SK-N-SH treated with all-trans-retinoic acid at 6 μM for 48 hours (cell line): Measurements from ENCODE around the gene LRMDA.

ENCODE experiments used
- CREB5 ChIP-seq: fragments of 250-450 bp; sonication (Bioruptor Pico); IDR thresholded peaks from 2 replicates; pipeline ENCODE4 v1.5.1; 2020; ENCODE audit warnings: low read depth, mild to moderate bottlenecking, moderate library complexity
- RARB ChIP-seq: fragments of 250-450 bp; sonication (Bioruptor Pico); IDR thresholded peaks from 2 replicates; pipeline ENCODE4 v1.8.0; 2021; ENCODE audit warnings: mild to moderate bottlenecking, moderate library complexity
- TSHZ2 ChIP-seq: fragments of 250-450 bp; sonication (Bioruptor Pico); IDR thresholded peaks from 2 replicates; pipeline ENCODE4 v1.5.0; 2020; ENCODE audit warnings: mild to moderate bottlenecking, moderate library complexity
- TF ChIP-seq, protein P1 (sequence below): fragments of 250-450 bp; sonication (Bioruptor Pico); IDR thresholded peaks from 2 replicates; pipeline ENCODE4 v1.8.0; 2020; ENCODE audit warnings: mild to moderate bottlenecking, moderate library complexity, borderline replicate concordance

GRCh38 chr10:75451831-75452230 is 20.4 kb downstream of the LRMDA start:
- TF ChIP-seq TSHZ2 = no peak
- TF ChIP-seq CREB5 (CRISPR knock-in tag) = no peak
- TF ChIP-seq, protein P1, sequence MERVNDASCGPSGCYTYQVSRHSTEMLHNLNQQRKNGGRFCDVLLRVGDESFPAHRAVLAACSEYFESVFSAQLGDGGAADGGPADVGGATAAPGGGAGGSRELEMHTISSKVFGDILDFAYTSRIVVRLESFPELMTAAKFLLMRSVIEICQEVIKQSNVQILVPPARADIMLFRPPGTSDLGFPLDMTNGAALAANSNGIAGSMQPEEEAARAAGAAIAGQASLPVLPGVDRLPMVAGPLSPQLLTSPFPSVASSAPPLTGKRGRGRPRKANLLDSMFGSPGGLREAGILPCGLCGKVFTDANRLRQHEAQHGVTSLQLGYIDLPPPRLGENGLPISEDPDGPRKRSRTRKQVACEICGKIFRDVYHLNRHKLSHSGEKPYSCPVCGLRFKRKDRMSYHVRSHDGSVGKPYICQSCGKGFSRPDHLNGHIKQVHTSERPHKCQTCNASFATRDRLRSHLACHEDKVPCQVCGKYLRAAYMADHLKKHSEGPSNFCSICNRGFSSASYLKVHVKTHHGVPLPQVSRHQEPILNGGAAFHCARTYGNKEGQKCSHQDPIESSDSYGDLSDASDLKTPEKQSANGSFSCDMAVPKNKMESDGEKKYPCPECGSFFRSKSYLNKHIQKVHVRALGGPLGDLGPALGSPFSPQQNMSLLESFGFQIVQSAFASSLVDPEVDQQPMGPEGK (CRISPR knock-in tag) = no peak
- TF ChIP-seq RARB (CRISPR knock-in tag) = no peak
